OCI-LY1 (cell line): Measurements from ENCODE around the gene TRIM25.

ENCODE experiments used
- CTCF ChIP-seq: fragments of 200-600 bp; sonication (generic), shearing (Covaris generic); IDR thresholded peaks from 2 replicates; pipeline ENCODE4 v1.5.1; 2017; ENCODE audit warnings: mild to moderate bottlenecking, antibody characterized with exemption, low read length, moderate library complexity, mixed read lengths
- EZH2 ChIP-seq: fragments of 200-600 bp; sonication (generic), shearing (Covaris generic); IDR thresholded peaks from 2 replicates; pipeline ENCODE4 v1.8.0; 2017; ENCODE audit warnings: borderline replicate concordance, mixed run types, mild to moderate bottlenecking, antibody characterized with exemption, low read length, moderate library complexity, mixed read lengths

GRCh38 chr17:56939869-56940484, 26.1 kb upstream of the TRIM25 start:
- TF ChIP-seq EZH2 (no peak), CTCF (peak; percentile 82)
